ENCODE results near the gene NUDT16L1. TPM values are rescaled to one million over a fixed set of nuclear protein-coding genes. Genes with fewer than 3 reads are reported as not detected.

The NUDT16L1 gene
- polyA plus RNA-seq, 1 donor (not counting 4 experiments of a cell fraction or from before 2014, with no cell fraction given): 23.0 TPM

- FAIRE-seq (no peak), DNase-seq (ENCODE audit: low read depth, low spot score) (no peak)
- Histone ChIP-seq H3K9ac (ENCODE audit: control insufficient read depth, extremely low read depth, insufficient read depth, low read length) (no peak overlapping the region), H3K4me3 (ENCODE audit: control insufficient read depth in 2 of 3, extremely low read depth in 1 of 3, insufficient read depth in 2 of 3, low read depth in 1 of 3, low read length in 3 of 3) (no peak overlapping the region), H3K79me2 (ENCODE audit: control insufficient read depth, insufficient read depth, low read length) (no peaks in the 10 kb centered on the region), H3K27me3 (ENCODE audit: control insufficient read depth, extremely low read depth, insufficient read depth, low read length) (no peaks in the 10 kb centered on the region), H2AFZ (ENCODE audit: control insufficient read depth, low read length) (no peak overlapping the region), H3K36me3 (ENCODE audit: control insufficient read depth in 2 of 2, extremely low read depth in 1 of 2, insufficient read depth in 2 of 2, low read length in 2 of 2) (peaks cover 19 to 53% of the 10 kb centered on the region in 2 experiments), H3K4me1 (ENCODE audit: control insufficient read depth, extremely low read depth, insufficient read depth, low read length) (no peaks in the 10 kb centered on the region), H3K9me1 (ENCODE audit: control insufficient read depth, extremely low read depth, insufficient read depth, low read length) (no peaks in the 10 kb centered on the region), H4K20me1 (ENCODE audit: control insufficient read depth, extremely low read depth, insufficient read depth, low read length) (no peaks in the 10 kb centered on the region), H3K27ac (ENCODE audit: control insufficient read depth, insufficient read depth, low read length) (no peak overlapping the region), H3K9me3 (ENCODE audit: control insufficient read depth, low read depth, low read length) (no peaks in the 10 kb centered on the region), H3K4me2 (ENCODE audit: control insufficient read depth, extremely low read depth, insufficient read depth, low read depth, low read length) (no peak overlapping the region)
- TF ChIP-seq EZH2 (IDR thresholded peaks at IDR 0.05; ENCODE audit: low read length) (no peak), CTCF (optimal IDR thresholded peaks at IDR 0.05 in 1 of 3, IDR thresholded peaks at IDR 0.05 in 1 of 3, conservative IDR thresholded peaks at IDR 0.05 in 1 of 3; ENCODE audit: extremely low read depth in 1 of 3, insufficient read depth in 2 of 3, low read length in 3 of 3) (no peak)
- dilution Hi-C loops (cut with MboI; ENCODE audit: extremely low pct_ligation_motif_present, low sequenced_read_pairs): no loop called here
Measured at GRCh38 chr16:4655801-4656200, 37.6 kb upstream of the NUDT16L1 start.

DNA sequence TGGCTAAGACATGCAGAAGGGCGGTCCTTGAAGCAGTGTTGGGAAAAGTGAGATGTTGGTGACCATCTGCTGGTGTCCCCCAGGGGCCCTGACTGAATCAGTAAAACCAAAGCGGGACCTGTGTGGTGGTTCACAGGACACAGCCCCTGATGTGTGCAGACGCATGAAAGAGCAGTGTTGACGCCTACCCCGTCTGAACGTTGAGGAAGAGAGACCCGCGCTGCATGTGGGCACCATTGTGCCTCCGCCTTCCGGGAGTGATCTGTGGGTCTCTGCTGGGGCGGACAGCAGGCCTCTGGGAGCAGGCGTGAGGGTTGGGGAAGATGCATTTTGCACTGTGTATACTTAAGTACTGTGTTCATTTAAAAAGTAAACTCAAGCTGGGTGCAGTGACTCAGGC lies 37.1 kb upstream of the NUDT16L1 start:
- dilution Hi-C loops (cut with MboI; ENCODE audit: extremely low pct_ligation_motif_present, low sequenced_read_pairs): no loop called here
- Histone ChIP-seq H3K9me3 (ENCODE audit: control insufficient read depth, low read depth, low read length) (no peaks in the 10 kb centered on the region), H3K79me2 (ENCODE audit: control insufficient read depth, insufficient read depth, low read length) (no peaks in the 10 kb centered on the region), H3K4me2 (ENCODE audit: control insufficient read depth, extremely low read depth, insufficient read depth, low read depth, low read length) (no peak overlapping the region), H3K9ac (ENCODE audit: control insufficient read depth, extremely low read depth, insufficient read depth, low read length) (no peak overlapping the region), H3K4me3 (ENCODE audit: control insufficient read depth in 2 of 3, extremely low read depth in 1 of 3, insufficient read depth in 2 of 3, low read depth in 1 of 3, low read length in 3 of 3) (no peak overlapping the region), H3K27me3 (ENCODE audit: control insufficient read depth, extremely low read depth, insufficient read depth, low read length) (no peaks in the 10 kb centered on the region), H3K4me1 (ENCODE audit: control insufficient read depth, extremely low read depth, insufficient read depth, low read length) (peaks cover under 1% of the 10 kb centered on the region), H2AFZ (ENCODE audit: control insufficient read depth, low read length) (no peak overlapping the region), H3K27ac (ENCODE audit: control insufficient read depth, insufficient read depth, low read length) (no peak overlapping the region), H3K36me3 (ENCODE audit: control insufficient read depth in 2 of 2, extremely low read depth in 1 of 2, insufficient read depth in 2 of 2, low read length in 2 of 2) (peaks cover 19 to 49% of the 10 kb centered on the region in 2 experiments), H3K9me1 (ENCODE audit: control insufficient read depth, extremely low read depth, insufficient read depth, low read length) (peaks cover under 1% of the 10 kb centered on the region), H4K20me1 (ENCODE audit: control insufficient read depth, extremely low read depth, insufficient read depth, low read length) (no peaks in the 10 kb centered on the region)
- no peak for DNase-seq (ENCODE audit: low read depth, low spot score)
- TF ChIP-seq CTCF (optimal IDR thresholded peaks at IDR 0.05 in 1 of 3, IDR thresholded peaks at IDR 0.05 in 1 of 3, conservative IDR thresholded peaks at IDR 0.05 in 1 of 3; ENCODE audit: extremely low read depth in 1 of 3, insufficient read depth in 2 of 3, low read length in 3 of 3) (no peak), EZH2 (IDR thresholded peaks at IDR 0.05; ENCODE audit: low read length) (no peak)
- FAIRE-seq: no peak
